MV-4-11 (cell line): ENCODE results near the gene PRKAG1.

Experiments used
- DNase-seq: peaks from one replicate; lab custom pipeline; 2025; lab: John Stamatoyannopoulos, UW

Gene PRKAG1

DNA sequence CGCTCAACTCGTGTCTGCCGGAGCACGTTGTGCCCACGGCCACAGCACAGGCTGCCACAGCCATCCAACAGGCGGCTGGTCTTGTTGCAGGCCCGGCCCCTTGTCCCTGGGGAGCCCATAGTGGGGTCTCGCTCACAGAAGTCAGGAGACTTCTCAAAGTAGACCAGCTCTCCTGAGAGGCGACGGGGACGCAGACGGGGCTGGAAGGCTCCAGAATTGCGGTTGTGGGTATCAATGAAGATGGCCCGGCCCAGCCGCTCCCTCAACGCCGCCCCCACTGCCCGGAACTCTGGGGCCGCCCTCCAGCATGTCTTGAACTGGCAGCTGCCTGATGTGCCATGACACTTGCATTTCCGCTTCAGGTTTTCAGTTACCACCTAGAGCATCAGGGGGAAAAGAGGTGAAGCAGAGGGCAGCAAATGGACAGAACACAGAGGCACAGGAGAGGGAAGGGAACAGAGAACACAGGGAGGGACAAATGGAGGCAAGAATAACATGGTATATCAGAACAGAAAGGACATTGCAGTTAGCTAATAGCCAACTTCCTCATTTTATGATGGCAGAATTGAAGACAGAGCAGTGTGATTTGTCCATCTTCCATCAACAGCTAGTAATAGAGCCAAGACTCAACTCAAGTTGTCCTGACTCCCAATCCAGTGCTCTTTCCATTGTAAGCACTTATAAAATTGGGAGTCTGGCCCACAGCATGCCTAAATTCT is 52.2 kb downstream of the PRKAG1 start:
- DNase-seq: peak; percentile 75

DNA sequence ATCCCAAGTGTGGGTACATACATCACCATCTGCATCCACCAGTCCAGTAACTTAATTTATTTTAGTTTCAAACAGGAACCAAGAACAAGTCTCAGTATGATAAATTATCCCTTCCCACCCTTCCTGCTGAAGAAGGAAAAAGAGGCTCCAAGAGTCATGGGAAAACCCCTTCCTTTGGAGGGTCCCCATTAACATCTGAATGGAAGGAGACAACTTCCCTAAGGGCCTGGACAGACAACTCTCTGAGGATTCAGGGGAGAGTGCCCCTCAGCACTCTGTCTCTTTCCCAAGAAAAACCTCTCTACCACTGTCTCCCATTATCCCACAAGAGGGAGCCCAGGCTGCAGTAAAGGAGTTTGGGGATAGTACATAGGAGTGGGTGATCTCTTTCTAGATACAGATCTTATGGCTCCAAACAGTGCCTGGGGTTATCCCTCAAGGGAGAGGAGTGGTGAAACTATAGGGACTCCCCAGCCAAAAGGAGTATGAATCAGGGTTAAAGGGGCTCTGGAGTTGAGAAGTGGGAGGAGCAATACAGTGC is 53.2 kb downstream of the PRKAG1 start:
- no peak for DNase-seq

DNA sequence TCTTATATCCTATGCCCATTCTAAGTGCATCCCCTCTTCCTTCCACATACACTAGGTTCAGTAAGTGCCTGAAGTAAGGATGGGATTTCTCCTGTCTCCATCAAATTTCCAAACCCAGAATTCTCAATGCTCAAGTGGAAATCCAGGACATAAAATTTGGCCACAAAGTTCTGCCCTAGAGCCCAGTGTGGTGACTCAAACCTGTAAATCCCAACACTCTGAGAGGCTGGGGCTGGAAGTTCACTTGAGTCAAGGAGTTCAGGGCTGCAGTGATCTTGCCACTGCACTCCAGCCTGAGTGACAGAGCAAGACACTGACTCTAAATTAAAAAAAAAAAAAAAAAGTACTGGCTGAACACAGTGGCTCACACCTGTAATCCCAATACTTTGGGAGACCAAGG is 56.8 kb downstream of the PRKAG1 start:
- no peak for DNase-seq

DNA sequence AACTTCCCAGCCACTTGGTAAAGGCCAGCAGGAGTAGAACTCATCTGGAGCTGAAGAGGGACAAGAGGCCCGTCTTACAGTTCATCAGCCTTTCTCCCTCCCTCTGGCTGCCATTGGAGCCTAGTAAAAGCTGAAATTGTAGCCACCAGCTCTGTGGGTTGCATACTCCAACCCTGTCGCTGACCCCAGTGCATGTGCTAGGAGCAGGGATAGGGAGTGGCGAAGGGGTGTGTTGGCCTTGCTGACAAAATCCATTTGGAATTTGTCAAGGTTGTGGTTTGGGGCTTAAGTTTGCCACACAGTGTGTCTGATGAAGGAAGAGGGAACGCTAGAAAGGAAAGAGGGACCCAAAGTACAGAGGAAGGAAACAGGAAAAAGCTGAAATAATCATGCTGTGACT is 57.2 kb downstream of the PRKAG1 start:
- DNase-seq: no peak

DNA sequence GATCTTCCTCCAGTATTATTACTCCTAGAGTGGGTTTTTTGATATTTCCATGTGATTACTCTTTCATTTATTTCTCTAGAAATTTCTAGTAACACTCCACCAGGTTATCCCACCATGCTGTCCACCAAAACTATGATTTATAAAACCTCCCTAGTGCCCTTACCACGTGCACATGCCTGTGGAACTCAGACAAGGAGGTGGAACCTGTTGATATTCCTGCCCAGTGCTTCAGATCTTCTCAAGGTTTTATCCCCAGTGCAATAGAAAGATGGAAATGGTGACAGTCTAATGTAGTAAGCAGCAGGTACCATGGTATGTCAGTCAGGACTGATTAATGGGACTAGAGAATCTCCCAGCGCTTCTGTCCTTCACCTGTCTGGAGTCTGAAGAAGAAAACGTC is 57.7 kb downstream of the PRKAG1 start:
- no peak for DNase-seq

DNA sequence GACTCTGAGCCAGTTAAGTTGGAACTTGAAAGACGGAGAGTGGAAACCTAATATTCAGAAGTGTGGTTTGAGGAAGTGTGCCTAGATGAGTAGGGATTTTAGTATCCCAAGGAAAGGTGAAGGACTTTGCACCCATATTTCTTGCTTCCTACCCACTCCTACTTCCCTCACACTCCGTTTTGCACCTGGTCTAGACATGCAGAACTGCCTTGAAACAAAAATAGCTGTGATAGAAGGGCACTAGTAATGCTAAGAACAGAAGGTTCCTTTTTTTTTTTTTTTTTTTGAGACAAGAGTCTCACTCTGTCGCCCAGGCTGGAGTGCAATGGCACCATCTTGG is 60.6 kb downstream of the PRKAG1 start:
- peak; percentile 40 for DNase-seq

DNA sequence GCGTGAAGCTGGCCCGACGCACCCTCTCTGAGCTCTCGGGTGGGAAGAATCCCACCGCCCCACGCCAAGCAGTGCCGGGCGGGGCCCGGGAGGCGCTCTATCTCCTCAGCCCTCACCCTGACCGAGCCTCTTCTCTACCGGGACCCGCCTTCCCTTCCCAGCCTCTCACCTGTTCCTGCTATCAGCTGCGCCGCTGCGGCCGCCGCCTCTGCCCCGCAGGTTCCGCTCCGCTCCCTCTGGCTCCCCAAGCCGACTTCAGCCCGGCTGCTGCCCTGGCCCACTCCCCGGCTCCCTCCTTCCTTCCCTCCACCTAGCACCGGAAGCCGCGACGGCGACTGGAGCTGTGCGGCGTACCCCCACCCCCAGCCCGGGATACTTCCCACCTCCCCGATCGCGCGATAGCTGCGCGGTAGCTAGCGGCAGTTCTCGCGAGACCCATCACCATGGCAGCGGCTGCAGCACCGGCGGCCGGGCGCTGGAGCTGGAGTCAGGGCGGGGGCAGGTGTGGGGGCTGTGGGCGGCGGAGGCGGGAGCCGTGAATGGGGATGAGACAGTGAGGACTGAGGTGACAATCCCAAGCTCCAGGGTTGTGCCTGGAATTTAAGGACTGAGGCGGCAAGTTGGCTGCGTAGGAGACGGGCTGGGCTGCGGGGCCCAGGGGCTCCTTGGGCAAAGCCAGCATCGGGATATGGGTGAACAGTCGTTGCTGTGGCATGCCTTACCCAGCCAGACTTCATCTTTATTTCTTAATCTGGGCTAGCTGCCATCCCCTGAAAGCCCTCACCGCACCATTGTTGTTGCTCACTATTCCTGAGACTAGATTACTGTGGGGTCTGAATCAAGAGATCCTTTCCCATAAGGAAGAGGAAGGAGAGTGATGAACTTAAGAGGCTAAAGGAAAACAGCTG is 61.2 kb downstream of the PRKAG1 start, which contains the start of gene ARF3:
ARF3 (minus strand) TSS at position 347 of the 908 bp plus-strand sequence. CDS start 16,392 bp downstream, outside the sequence.
- peak; percentile 80 for DNase-seq

DNA sequence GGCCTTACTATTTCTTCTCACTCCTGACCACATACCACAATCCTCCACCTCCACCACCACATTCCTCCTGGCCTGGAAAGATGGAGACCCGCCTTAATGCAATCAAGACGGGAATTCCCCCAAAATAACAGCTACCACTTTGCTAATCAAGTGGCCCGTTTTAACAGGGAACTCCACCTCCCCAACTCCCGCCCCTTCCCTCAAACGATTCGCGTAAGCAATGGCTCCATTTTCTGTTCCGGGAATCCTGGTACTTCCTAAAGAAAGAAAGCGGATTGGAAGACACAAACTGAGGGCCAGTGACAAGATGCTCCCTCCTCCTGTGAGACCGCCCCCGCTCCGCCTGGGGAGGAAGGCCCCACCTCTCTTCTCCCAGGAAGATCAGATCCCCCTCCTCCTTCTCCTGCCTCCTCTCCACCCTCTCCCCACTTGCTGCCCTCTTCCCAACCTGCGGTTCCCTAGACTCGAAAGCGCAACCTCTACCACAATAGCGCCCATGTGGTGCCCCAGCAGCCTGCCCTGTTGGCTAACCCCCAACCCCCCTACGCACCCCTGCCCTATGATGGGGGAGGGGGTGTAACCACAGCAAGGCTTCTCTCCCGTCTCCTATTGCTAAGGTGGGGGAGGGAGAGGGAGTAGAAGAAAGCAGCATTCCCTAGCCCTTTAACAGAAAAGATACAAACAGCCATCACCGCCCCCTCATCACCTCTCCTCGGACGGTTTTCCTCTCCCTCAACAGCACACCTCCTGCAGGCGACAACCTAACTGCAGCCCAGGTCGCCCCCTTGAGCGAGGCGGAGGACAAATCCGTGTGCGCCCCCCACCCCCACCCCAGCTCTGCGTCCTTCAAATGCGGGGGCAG is 62.1 kb downstream of the PRKAG1 start:
- DNase-seq: peak; percentile 92

DNA sequence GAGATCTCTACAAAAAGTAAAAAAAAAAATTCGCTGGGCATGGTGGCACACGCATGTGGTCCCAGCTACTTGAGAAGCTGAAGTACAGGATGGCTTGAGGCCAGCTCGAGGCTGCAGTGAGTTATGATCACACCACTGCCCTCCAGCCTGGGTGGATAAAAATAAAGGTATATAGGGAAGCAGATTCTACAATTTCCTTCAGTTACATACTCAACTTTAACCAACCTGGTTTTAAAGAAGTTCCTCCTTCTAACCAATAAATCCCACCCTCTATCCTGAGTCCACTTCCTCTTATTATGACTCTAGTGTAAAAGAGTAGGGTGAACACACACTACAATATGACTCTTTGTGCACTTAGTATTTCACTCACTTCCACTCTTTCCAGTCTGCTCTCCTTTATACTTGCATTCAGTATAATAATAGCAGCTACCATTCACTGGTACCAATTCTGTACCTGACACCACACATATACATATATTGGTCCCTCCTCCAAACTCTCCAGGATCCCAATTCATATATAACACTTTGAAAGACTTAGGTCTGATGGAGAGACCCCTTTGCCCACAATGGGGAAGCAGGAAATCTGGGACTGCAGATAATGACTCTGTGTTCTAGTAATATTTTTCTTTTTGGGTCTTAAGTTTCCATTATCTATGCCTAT is 63.6 kb downstream of the PRKAG1 start:
- peak; percentile 98 for DNase-seq

DNA sequence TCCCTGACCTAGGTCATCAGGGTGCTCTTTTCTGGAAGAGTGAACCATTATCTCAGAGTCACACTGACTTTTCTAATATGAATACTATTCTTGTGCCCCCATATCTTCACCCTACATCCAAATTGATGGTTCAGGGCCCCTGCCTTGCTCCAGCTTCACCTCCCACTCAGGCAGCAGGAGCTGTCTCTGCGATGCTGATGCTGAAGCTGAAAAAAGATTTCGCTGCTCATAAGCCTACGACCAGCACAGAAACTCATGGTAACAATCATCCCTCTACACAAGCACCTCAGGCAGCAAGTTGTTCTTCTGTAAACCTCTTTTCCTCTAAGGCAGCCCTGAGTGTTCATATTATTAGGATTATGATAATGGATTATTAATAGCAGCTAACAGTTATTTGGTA is 64.5 kb downstream of the PRKAG1 start:
- no peak for DNase-seq

DNA sequence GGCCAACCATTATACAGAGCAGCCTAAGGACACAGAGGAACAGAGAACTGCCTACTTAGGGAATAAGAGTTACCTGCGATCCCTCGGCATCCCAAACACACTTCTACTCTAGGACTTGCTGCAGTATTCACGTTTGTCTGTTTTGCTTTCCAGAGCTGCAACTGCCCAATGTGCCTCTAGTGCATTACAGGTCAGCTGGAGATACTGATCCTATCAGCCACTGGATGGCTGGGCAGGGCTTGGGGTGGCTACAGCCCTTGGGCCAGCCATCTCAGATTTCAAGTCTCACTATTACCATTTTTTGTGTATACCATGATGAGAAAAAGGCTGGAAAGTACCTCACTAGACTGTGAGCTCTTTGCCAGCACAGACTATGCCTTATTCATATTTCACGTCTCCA is 65.9 kb downstream of the PRKAG1 start:
- no peak for DNase-seq
